Measurements from ENCODE around the gene COPS3. TPM values are rescaled to one million over a fixed set of nuclear protein-coding genes. Genes with fewer than 3 reads are reported as not detected.

COPS3 gene
- total and polyA plus RNA-seq, 2 experiments from 2014 or later, result 108 to 121 TPM

DNA sequence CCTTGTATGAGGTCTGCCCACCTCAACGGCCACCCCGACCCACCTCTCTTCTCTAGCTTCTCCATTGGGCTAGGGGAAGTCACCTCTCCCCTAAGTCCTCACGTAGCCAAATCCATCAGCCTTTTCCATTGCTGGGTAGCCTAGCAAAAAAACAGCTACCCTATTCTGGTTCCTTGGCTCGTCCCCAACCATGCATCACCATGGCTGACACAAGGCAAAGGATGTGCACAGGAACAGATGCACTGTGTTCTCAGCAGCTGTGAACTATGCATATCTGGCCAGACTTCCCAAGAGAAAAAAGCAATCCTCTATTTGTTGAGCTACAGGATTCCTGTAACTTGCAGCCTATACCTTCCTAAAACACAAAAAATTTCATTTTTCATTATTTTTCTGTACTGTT, 22.0 kb downstream of the COPS3 start (continued):
- TF ChIP-seq, protein P1, sequence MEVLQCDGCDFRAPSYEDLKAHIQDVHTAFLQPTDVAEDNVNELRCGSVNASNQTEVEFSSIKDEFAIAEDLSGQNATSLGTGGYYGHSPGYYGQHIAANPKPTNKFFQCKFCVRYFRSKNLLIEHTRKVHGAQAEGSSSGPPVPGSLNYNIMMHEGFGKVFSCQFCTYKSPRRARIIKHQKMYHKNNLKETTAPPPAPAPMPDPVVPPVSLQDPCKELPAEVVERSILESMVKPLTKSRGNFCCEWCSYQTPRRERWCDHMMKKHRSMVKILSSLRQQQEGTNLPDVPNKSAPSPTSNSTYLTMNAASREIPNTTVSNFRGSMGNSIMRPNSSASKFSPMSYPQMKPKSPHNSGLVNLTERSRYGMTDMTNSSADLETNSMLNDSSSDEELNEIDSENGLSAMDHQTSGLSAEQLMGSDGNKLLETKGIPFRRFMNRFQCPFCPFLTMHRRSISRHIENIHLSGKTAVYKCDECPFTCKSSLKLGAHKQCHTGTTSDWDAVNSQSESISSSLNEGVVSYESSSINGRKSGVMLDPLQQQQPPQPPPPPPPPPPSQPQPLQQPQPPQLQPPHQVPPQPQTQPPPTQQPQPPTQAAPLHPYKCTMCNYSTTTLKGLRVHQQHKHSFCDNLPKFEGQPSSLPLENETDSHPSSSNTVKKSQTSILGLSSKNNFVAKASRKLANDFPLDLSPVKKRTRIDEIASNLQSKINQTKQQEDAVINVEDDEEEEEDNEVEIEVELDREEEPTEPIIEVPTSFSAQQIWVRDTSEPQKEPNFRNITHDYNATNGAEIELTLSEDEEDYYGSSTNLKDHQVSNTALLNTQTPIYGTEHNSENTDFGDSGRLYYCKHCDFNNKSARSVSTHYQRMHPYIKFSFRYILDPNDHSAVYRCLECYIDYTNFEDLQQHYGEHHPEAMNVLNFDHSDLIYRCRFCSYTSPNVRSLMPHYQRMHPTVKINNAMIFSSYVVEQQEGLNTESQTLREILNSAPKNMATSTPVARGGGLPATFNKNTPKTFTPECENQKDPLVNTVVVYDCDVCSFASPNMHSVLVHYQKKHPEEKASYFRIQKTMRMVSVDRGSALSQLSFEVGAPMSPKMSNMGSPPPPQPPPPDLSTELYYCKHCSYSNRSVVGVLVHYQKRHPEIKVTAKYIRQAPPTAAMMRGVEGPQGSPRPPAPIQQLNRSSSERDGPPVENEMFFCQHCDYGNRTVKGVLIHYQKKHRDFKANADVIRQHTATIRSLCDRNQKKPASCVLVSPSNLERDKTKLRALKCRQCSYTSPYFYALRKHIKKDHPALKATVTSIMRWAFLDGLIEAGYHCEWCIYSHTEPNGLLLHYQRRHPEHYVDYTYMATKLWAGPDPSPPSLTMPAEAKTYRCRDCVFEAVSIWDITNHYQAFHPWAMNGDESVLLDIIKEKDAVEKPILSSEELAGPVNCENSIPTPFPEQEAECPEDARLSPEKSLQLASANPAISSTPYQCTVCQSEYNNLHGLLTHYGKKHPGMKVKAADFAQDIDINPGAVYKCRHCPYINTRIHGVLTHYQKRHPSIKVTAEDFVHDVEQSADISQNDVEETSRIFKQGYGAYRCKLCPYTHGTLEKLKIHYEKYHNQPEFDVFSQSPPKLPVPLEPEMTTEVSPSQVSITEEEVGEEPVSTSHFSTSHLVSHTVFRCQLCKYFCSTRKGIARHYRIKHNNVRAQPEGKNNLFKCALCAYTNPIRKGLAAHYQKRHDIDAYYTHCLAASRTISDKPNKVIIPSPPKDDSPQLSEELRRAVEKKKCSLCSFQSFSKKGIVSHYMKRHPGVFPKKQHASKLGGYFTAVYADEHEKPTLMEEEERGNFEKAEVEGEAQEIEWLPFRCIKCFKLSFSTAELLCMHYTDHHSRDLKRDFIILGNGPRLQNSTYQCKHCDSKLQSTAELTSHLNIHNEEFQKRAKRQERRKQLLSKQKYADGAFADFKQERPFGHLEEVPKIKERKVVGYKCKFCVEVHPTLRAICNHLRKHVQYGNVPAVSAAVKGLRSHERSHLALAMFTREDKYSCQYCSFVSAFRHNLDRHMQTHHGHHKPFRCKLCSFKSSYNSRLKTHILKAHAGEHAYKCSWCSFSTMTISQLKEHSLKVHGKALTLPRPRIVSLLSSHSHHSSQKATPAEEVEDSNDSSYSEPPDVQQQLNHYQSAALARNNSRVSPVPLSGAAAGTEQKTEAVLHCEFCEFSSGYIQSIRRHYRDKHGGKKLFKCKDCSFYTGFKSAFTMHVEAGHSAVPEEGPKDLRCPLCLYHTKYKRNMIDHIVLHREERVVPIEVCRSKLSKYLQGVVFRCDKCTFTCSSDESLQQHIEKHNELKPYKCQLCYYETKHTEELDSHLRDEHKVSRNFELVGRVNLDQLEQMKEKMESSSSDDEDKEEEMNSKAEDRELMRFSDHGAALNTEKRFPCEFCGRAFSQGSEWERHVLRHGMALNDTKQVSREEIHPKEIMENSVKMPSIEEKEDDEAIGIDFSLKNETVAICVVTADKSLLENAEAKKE (CRISPR knock-in tag; IDR thresholded peaks at IDR 0.05), result no peak
- TF ChIP-seq, protein P2, sequence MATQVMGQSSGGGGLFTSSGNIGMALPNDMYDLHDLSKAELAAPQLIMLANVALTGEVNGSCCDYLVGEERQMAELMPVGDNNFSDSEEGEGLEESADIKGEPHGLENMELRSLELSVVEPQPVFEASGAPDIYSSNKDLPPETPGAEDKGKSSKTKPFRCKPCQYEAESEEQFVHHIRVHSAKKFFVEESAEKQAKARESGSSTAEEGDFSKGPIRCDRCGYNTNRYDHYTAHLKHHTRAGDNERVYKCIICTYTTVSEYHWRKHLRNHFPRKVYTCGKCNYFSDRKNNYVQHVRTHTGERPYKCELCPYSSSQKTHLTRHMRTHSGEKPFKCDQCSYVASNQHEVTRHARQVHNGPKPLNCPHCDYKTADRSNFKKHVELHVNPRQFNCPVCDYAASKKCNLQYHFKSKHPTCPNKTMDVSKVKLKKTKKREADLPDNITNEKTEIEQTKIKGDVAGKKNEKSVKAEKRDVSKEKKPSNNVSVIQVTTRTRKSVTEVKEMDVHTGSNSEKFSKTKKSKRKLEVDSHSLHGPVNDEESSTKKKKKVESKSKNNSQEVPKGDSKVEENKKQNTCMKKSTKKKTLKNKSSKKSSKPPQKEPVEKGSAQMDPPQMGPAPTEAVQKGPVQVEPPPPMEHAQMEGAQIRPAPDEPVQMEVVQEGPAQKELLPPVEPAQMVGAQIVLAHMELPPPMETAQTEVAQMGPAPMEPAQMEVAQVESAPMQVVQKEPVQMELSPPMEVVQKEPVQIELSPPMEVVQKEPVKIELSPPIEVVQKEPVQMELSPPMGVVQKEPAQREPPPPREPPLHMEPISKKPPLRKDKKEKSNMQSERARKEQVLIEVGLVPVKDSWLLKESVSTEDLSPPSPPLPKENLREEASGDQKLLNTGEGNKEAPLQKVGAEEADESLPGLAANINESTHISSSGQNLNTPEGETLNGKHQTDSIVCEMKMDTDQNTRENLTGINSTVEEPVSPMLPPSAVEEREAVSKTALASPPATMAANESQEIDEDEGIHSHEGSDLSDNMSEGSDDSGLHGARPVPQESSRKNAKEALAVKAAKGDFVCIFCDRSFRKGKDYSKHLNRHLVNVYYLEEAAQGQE (IDR thresholded peaks at IDR 0.05; ENCODE audit: unreplicated experiment), result no peak

DNA sequence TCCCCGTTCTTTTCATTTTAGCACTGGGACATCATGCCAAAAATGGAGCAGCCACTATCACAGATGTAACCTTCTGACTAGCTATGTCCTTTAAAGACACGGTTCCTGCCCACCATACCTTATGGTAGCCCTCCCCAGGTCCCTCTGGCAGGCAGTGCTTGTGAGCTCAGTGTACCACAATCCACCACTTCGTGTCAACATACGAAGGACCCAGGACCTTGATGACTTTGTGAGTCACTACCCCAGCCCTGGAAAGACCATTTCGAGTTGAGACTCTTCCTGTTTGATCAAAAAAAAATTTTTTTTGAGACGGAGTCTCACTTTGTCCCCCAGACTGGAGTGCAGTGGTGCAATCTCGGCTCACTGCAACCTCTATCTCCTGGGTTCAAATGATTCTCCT, 23.0 kb downstream of the COPS3 start:
- Histone ChIP-seq H2AFZ (no peak overlapping the region), H3K36me3 (ENCODE audit: insufficient read depth) (peaks cover 44% of the 10 kb centered on the region), H3K79me2 (replicated peaks; ENCODE audit: insufficient read depth) (0 out of 2 replicates have a peak, but pooled peaks cover 3% of the 10 kb centered on the region), H3K27me3 (ENCODE audit: insufficient read depth) (no peaks in the 10 kb centered on the region), H3K4me3 (no peak overlapping the region), H3K4me1 (ENCODE audit: insufficient read depth) (no peaks in the 10 kb centered on the region), H3K27ac (ENCODE audit: low read depth) (no peak overlapping the region), H3K4me2 (no peak overlapping the region), H4K20me1 (replicated peaks; ENCODE audit: insufficient read depth) (no peaks in the 10 kb centered on the region; the same call in none of the 2 replicates), H3F3A (replicated peaks; ENCODE audit: low read depth) (no peaks in the 10 kb centered on the region), H3K9me2 (ENCODE audit: insufficient read depth) (no peaks in the 10 kb centered on the region)
- Mint-ChIP-seq H3K4me3 (no peak overlapping the region), H3K27ac (no peak overlapping the region), H3K36me3 (ENCODE audit: low read depth) (peaks cover 81% of the 10 kb centered on the region), H3K9me3 (no peaks in the 10 kb centered on the region), H3K4me1 (no peaks in the 10 kb centered on the region), H3K27me3 (ENCODE audit: insufficient read depth, low read depth, poor library complexity) (no peaks in the 10 kb centered on the region)
- no peak for ATAC-seq
- DNase-seq (ENCODE audit: low spot score), result no peak
- TF ChIP-seq, protein P3, sequence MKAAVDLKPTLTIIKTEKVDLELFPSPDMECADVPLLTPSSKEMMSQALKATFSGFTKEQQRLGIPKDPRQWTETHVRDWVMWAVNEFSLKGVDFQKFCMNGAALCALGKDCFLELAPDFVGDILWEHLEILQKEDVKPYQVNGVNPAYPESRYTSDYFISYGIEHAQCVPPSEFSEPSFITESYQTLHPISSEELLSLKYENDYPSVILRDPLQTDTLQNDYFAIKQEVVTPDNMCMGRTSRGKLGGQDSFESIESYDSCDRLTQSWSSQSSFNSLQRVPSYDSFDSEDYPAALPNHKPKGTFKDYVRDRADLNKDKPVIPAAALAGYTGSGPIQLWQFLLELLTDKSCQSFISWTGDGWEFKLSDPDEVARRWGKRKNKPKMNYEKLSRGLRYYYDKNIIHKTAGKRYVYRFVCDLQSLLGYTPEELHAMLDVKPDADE (IDR thresholded peaks at IDR 0.05), result no peak
- TF ChIP-seq CREB1 (CRISPR knock-in tag; IDR thresholded peaks at IDR 0.05; ENCODE audit: low read depth), result no peak
- TF ChIP-seq ZNF331 (CRISPR knock-in tag; IDR thresholded peaks at IDR 0.05; ENCODE audit: low read depth), result no peak
- no peak for TF ChIP-seq EZH2 (IDR thresholded peaks at IDR 0.05; ENCODE audit: low read depth, unreplicated experiment)
